ENCODE data around the gene CYP3A5. TPM values are rescaled to one million over a fixed set of nuclear protein-coding genes. Genes with fewer than 3 reads are reported as not detected.

Gene CYP3A5
- polyA plus RNA-seq, 1 donor, result 139 TPM

DNA sequence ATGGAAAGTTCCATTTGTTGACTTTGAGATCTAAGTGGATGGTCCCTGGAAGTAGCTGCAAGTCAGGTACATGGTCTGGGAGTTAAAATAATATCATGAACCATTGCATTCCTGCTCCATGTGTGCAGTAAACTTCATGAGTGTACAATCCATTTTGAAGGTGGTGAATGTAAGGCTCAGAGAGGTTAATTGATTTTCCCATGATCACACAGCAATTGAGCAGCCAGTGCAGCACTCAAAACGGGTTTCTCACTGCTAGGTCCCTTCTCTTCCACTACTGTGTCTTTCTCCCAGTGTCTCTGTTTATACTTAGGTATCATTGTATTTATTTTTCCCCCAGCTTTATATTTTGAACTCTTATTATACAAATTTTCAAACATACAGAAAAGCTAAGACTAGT lies 53.1 kb downstream of the CYP3A5 start:
- H3K4me3 ChIP-seq (ENCODE audit: low read length), result no peak overlapping the region
- no peaks in the 10 kb centered on the region for H3K27me3 ChIP-seq (ENCODE audit: control insufficient read depth, insufficient read depth, low read length)
- no CpG with 5 or more reads among the region's 1 CpG for WGBS (ENCODE audit: insufficient coverage, low lambda C conversion rate)
- no peaks in the 10 kb centered on the region for H3K4me1 ChIP-seq (ENCODE audit: control insufficient read depth, insufficient read depth, low read length)
- no peaks in the 10 kb centered on the region for H3K9me3 ChIP-seq (ENCODE audit: control insufficient read depth, low read depth, low read length)
- peaks cover 88% of the 10 kb centered on the region for H3K36me3 ChIP-seq (ENCODE audit: control insufficient read depth, insufficient read depth, low read length)
- DNase-seq, result no peak
- no peak overlapping the region for H3K27ac ChIP-seq (ENCODE audit: low read length)

DNA sequence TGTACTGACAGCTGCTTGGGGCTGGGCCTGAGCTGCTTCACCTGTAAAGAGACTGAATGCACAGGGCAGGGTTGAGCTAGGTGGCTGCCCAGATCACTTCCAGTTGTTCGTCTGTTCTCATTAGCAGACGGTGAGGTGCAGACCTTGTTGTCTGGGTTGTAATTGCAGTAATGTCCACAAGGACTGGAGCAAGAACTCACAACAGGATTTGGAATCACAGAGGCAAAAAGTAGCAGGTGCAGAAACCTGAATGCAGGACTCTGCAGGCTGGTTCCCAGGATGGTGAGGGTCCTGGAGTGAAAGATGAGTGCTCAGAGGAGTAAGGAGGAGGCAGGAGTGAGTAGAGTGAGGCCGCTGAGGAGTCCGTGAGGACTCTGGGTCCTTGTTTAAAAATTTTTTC lies 53.8 kb downstream of the CYP3A5 start:
- WGBS (ENCODE audit: insufficient coverage, low lambda C conversion rate), result no CpG with 5 or more reads among the region's 4 CpGs
- Histone ChIP-seq H3K4me3 (ENCODE audit: low read length) (no peak overlapping the region), H3K4me1 (ENCODE audit: control insufficient read depth, insufficient read depth, low read length) (no peaks in the 10 kb centered on the region), H3K9me3 (ENCODE audit: control insufficient read depth, low read depth, low read length) (no peaks in the 10 kb centered on the region), H3K36me3 (ENCODE audit: control insufficient read depth, insufficient read depth, low read length) (peaks cover 91% of the 10 kb centered on the region), H3K27ac (ENCODE audit: low read length) (no peak overlapping the region), H3K27me3 (ENCODE audit: control insufficient read depth, insufficient read depth, low read length) (no peaks in the 10 kb centered on the region)
- DNase-seq, result no peak

- Histone ChIP-seq H3K4me1 (ENCODE audit: control insufficient read depth, insufficient read depth, low read length) (no peaks in the 10 kb centered on the region), H3K27me3 (ENCODE audit: control insufficient read depth, insufficient read depth, low read length) (no peaks in the 10 kb centered on the region), H3K27ac (ENCODE audit: low read length) (no peak overlapping the region), H3K4me3 (ENCODE audit: low read length) (no peak overlapping the region), H3K36me3 (ENCODE audit: control insufficient read depth, insufficient read depth, low read length) (peaks cover 93% of the 10 kb centered on the region), H3K9me3 (ENCODE audit: control insufficient read depth, low read depth, low read length) (no peaks in the 10 kb centered on the region)
- DNase-seq, result no peak
- WGBS (ENCODE audit: insufficient coverage, low lambda C conversion rate), result no CpG with 5 or more reads among the region's 5 CpGs
Measured at GRCh38 chr7:99625321-99625720, 54.5 kb downstream of the CYP3A5 start.

GRCh38 chr7:99624484-99624883 lies 55.3 kb downstream of the CYP3A5 start:
- no peaks in the 10 kb centered on the region for H3K4me1 ChIP-seq (ENCODE audit: control insufficient read depth, insufficient read depth, low read length)
- 100% methylated on average over 2 of the region's 16 CpGs for WGBS (ENCODE audit: insufficient coverage, low lambda C conversion rate)
- H3K27ac ChIP-seq (ENCODE audit: low read length), result no peak overlapping the region
- H3K4me3 ChIP-seq (ENCODE audit: low read length), result no peak overlapping the region
- H3K27me3 ChIP-seq (ENCODE audit: control insufficient read depth, insufficient read depth, low read length), result no peaks in the 10 kb centered on the region
- H3K36me3 ChIP-seq (ENCODE audit: control insufficient read depth, insufficient read depth, low read length), result peaks cover 93% of the 10 kb centered on the region
- DNase-seq, result peak in 1 of 2 donors; percentile 20
- no peaks in the 10 kb centered on the region for H3K9me3 ChIP-seq (ENCODE audit: control insufficient read depth, low read depth, low read length)

DNA sequence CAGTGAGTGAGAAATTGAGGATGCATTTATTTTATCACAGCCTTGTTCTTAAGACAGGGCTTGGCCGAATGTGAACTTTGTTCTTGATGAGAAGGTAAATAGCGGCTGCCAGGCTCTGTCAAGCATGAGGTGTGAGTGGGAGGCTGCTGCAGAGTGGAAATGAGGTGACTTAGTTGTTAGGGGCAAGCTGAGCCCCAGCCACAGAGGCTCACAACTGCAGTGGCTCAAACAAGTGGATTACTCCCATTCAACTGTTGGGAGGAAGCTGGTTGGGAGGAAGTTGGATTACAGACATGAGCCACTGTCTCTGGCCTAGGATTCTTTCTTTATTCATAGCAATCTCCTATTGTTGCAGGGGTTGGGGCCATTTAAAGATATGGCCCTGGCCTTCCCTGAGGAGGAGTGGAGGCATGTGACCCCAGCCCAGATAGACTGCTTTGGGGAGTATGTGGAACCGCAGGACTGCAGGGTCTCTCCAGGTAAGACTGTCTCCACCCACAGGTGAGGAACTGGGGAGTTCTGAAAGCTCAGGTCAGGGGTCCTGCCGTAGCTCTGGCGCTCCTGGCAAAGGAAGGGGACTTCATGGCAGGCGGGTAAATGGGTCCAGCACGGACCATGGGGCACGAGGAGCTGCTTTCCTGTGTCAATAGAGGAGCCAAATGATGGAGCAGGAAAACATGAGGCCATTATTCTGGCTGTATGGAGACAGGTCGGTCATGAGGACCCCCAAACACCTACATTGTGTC lies 55.9 kb downstream of the CYP3A5 start:
- Histone ChIP-seq H3K4me3 (ENCODE audit: low read length) (no peak overlapping the region), H3K9me3 (ENCODE audit: control insufficient read depth, low read depth, low read length) (no peaks in the 10 kb centered on the region), H3K27me3 (ENCODE audit: control insufficient read depth, insufficient read depth, low read length) (no peaks in the 10 kb centered on the region), H3K36me3 (ENCODE audit: control insufficient read depth, insufficient read depth, low read length) (peaks cover 92% of the 10 kb centered on the region), H3K4me1 (ENCODE audit: control insufficient read depth, insufficient read depth, low read length) (no peaks in the 10 kb centered on the region), H3K27ac (ENCODE audit: low read length) (no peak overlapping the region)
- peak in 1 of 2 donors; percentile 29 for DNase-seq
- no CpG with 5 or more reads among the region's 9 CpGs for WGBS (ENCODE audit: insufficient coverage, low lambda C conversion rate)

DNA sequence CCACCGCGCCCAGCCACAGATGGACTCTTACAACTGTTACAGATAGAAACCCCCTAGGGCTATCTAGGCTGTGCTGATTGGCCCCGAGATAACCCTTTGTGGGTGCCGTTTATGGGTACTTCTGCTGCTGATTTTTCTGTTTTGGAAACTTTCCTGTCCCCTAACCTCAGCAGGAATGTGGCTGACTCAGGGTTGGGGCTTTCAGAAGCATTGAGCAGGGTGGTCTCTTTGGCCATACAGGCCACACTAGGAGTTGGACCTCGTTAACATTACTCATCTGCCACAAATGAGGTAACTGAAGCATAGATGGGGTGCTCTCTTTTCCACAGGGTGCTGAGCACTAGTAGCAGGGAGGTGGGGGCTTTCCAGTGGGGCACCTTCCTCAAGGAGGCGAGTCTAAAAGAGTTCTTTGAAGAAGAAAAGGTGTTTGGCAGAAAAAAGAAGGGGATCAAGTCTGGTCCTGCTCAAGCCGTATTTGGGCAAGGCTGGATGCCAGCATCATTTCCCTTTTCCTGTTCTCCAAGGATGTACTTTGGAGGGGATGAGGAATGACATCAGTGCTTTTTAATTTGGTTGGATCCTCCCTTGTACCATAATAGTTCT lies 56.6 kb downstream of the CYP3A5 start:
- Histone ChIP-seq H3K4me3 (ENCODE audit: low read length) (no peak overlapping the region), H3K27ac (ENCODE audit: low read length) (no peak overlapping the region), H3K36me3 (ENCODE audit: control insufficient read depth, insufficient read depth, low read length) (peaks cover 90% of the 10 kb centered on the region), H3K27me3 (ENCODE audit: control insufficient read depth, insufficient read depth, low read length) (no peaks in the 10 kb centered on the region), H3K9me3 (ENCODE audit: control insufficient read depth, low read depth, low read length) (no peaks in the 10 kb centered on the region), H3K4me1 (ENCODE audit: control insufficient read depth, insufficient read depth, low read length) (no peaks in the 10 kb centered on the region)
- no peak for DNase-seq
- WGBS (ENCODE audit: insufficient coverage, low lambda C conversion rate), result no CpG with 5 or more reads among the region's 7 CpGs

DNA sequence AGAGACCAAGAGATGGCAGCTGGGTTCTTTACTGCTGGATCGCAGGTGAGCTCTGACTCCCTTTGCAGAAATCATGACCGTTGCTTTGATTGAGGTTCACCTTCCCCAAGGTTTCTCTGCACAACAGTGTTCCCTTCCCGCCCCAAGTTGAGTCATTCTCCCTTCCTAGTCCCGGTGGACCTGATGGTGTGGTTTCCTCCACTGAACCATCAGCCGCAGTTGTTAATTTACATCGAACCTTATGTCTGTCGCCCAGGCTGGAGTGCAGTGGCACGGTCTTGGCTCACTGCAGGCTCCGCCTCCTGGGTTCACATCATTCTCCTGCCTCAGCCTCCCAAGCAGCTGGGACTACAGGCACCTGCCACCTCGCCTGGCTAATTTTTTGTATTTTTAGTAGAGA lies 57.2 kb downstream of the CYP3A5 start:
- no peak overlapping the region for H3K27ac ChIP-seq (ENCODE audit: low read length)
- H3K4me3 ChIP-seq (ENCODE audit: low read length), result no peak overlapping the region
- H3K9me3 ChIP-seq (ENCODE audit: control insufficient read depth, low read depth, low read length), result no peaks in the 10 kb centered on the region
- no peaks in the 10 kb centered on the region for H3K27me3 ChIP-seq (ENCODE audit: control insufficient read depth, insufficient read depth, low read length)
- peaks cover 5% of the 10 kb centered on the region for H3K4me1 ChIP-seq (ENCODE audit: control insufficient read depth, insufficient read depth, low read length)
- peaks cover 87% of the 10 kb centered on the region for H3K36me3 ChIP-seq (ENCODE audit: control insufficient read depth, insufficient read depth, low read length)
- WGBS (ENCODE audit: insufficient coverage, low lambda C conversion rate), result no CpG with 5 or more reads among the region's 10 CpGs
- DNase-seq, result no peak

DNA sequence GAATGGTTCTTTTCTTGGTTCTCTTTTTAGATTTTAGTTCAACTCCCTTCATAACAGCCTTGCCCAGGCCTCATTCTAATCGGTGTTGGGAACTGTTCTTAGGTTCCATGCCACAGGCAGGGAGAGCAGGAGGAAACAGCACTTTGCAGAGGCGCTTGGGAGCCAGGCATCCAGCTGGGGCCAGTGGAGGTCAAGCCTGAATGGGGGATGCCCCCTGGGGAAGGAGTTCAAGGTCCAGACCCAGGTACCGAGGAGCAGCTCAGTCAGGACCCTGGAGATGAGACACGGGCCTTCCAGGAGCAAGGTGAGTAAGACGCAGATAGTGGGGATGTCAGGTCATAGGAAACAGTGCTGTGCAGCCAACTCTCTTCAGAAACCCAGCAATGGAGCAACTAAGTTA lies 58.5 kb downstream of the CYP3A5 start:
- Histone ChIP-seq H3K4me3 (ENCODE audit: low read length) (no peak overlapping the region), H3K27ac (ENCODE audit: low read length) (no peak overlapping the region), H3K36me3 (ENCODE audit: control insufficient read depth, insufficient read depth, low read length) (peaks cover 77% of the 10 kb centered on the region), H3K27me3 (ENCODE audit: control insufficient read depth, insufficient read depth, low read length) (no peaks in the 10 kb centered on the region), H3K9me3 (ENCODE audit: control insufficient read depth, low read depth, low read length) (no peaks in the 10 kb centered on the region), H3K4me1 (ENCODE audit: control insufficient read depth, insufficient read depth, low read length) (peaks cover 8% of the 10 kb centered on the region)
- no peak for DNase-seq
- WGBS (ENCODE audit: insufficient coverage, low lambda C conversion rate), result no CpG with 5 or more reads among the region's 5 CpGs

GRCh38 chr7:99619571-99620130 lies 60.1 kb downstream of the CYP3A5 start:
- Histone ChIP-seq H3K4me1 (ENCODE audit: control insufficient read depth, insufficient read depth, low read length) (peaks cover 8% of the 10 kb centered on the region), H3K9me3 (ENCODE audit: control insufficient read depth, low read depth, low read length) (no peaks in the 10 kb centered on the region), H3K27me3 (ENCODE audit: control insufficient read depth, insufficient read depth, low read length) (no peaks in the 10 kb centered on the region), H3K4me3 (ENCODE audit: low read length) (no peak overlapping the region), H3K27ac (ENCODE audit: low read length) (no peak overlapping the region), H3K36me3 (ENCODE audit: control insufficient read depth, insufficient read depth, low read length) (peaks cover 61% of the 10 kb centered on the region)
- WGBS (ENCODE audit: insufficient coverage, low lambda C conversion rate), result no CpG with 5 or more reads among the region's 18 CpGs
- DNase-seq, result no peak

GRCh38 chr7:99618726-99619125 lies 61.1 kb downstream of the CYP3A5 start:
- Histone ChIP-seq H3K36me3 (ENCODE audit: control insufficient read depth, insufficient read depth, low read length) (peaks cover 51% of the 10 kb centered on the region), H3K27me3 (ENCODE audit: control insufficient read depth, insufficient read depth, low read length) (no peaks in the 10 kb centered on the region), H3K9me3 (ENCODE audit: control insufficient read depth, low read depth, low read length) (no peaks in the 10 kb centered on the region), H3K27ac (ENCODE audit: low read length) (no peak overlapping the region), H3K4me3 (ENCODE audit: low read length) (no peak overlapping the region), H3K4me1 (ENCODE audit: control insufficient read depth, insufficient read depth, low read length) (peaks cover 8% of the 10 kb centered on the region)
- no CpG with 5 or more reads among the region's 3 CpGs for WGBS (ENCODE audit: insufficient coverage, low lambda C conversion rate)
- DNase-seq, result no peak
